SK-N-MC (cell line): Measurements from ENCODE around the gene TSHZ1.

Experiments
- EZH2 ChIP-seq: fragments of 200-600 bp; sonication (generic); IDR thresholded peaks from one replicate; pipeline ENCODE4 v1.6.1; 2017; ENCODE audit warnings: antibody characterized with exemption
- POLR2AphosphoS5 ChIP-seq: IDR thresholded peaks from 2 replicates; pipeline ENCODE4 v1.6.1; 2012; ENCODE audit warnings: mild to moderate bottlenecking, low read depth, low read length, borderline replicate concordance

GRCh38 chr18:75170022-75170789 is 40.4 kb upstream of the TSHZ1 start:
- TF ChIP-seq POLR2AphosphoS5 = no peak
- no peak for TF ChIP-seq EZH2
